GM12878 (cell line): ENCODE measurements around the gene NUDCD3.

Experiments used
- BHLHE40 ChIP-seq, 2 experiments: fragments of 450-650 bp in 1 of 2; IDR thresholded peaks; 2 replicates each; pipeline ENCODE4 v1.6.1; 2011 to 2017; ENCODE audit warnings: low read depth in 2 of 2, borderline replicate concordance in 1 of 2, improper control_type of control experiment in 1 of 2, low read length in 1 of 2, mild to moderate bottlenecking in 1 of 2
- BMI1 ChIP-seq: fragments of 450-650 bp; IDR thresholded peaks from 2 replicates; pipeline ENCODE4 v1.6.1; 2016; ENCODE audit warnings: mild to moderate bottlenecking, moderate library complexity, borderline replicate concordance
- CEBPB ChIP-seq, 2 experiments: fragments of 150-350 bp in 1 of 2; IDR thresholded peaks; 2 replicates each; pipeline ENCODE4 v1.6.1; 2012 to 2014; ENCODE audit warnings: low read depth in 2 of 2, low read length in 2 of 2, borderline replicate concordance in 1 of 2, inconsistent platforms in 1 of 2
- EZH2 ChIP-seq: IDR thresholded peaks from 2 replicates; pipeline ENCODE4 v1.6.1; 2012; ENCODE audit warnings: low read depth, mild to moderate bottlenecking, control low read depth, inconsistent platforms, low read length, borderline replicate concordance; ENCODE audit not compliant: control insufficient read depth
- FOXM1 ChIP-seq: IDR thresholded peaks from 2 replicates; pipeline ENCODE4 v1.6.1; 2012; ENCODE audit warnings: low read depth, mild to moderate bottlenecking, inconsistent platforms, low read length, moderate library complexity
- JUNB ChIP-seq: IDR thresholded peaks from 2 replicates; pipeline ENCODE4 v1.6.1; 2016; ENCODE audit warnings: antibody characterized with exemption, mild to moderate bottlenecking
- RBBP5 ChIP-seq: fragments of 200-600 bp; sonication (generic); conservative IDR thresholded peaks from 2 replicates; pipeline ENCODE4 v1.6.1; 2016
- RELB ChIP-seq: fragments of 450-650 bp; IDR thresholded peaks from 2 replicates; pipeline ENCODE4 v1.6.1; 2017; ENCODE audit warnings: low read depth, mild to moderate bottlenecking, moderate library complexity
- YBX1 ChIP-seq: fragments of 450-650 bp; IDR thresholded peaks from 2 replicates; pipeline ENCODE4 v1.6.1; 2016; ENCODE audit warnings: antibody characterized with exemption
- YY1 ChIP-seq: IDR thresholded peaks from 2 replicates; pipeline ENCODE4 v1.6.1; 2011; ENCODE audit warnings: low read depth, mild to moderate bottlenecking, low read length
- ZNF687 ChIP-seq: fragments of 450-650 bp; IDR thresholded peaks from 2 replicates; pipeline ENCODE4 v1.6.1; 2017; ENCODE audit warnings: mild to moderate bottlenecking, moderate library complexity
- TF ChIP-seq, protein P1 (sequence below), 3 experiments: IDR thresholded peaks in 2 of 3; conservative IDR thresholded peaks in 1 of 3; 2 replicates each; pipeline ENCODE4 v1.5.1; 2011; ENCODE audit warnings: low read depth in 3 of 3, low read length in 3 of 3, mild to moderate bottlenecking in 3 of 3, control low read depth in 2 of 3, moderate library complexity in 2 of 3, inconsistent platforms in 1 of 3, mixed read lengths in 1 of 3; ENCODE audit not compliant: control insufficient read depth in 2 of 3, insufficient read depth in 1 of 3; ENCODE audit errors: extremely low read depth in 1 of 3

- TF ChIP-seq, protein P1, sequence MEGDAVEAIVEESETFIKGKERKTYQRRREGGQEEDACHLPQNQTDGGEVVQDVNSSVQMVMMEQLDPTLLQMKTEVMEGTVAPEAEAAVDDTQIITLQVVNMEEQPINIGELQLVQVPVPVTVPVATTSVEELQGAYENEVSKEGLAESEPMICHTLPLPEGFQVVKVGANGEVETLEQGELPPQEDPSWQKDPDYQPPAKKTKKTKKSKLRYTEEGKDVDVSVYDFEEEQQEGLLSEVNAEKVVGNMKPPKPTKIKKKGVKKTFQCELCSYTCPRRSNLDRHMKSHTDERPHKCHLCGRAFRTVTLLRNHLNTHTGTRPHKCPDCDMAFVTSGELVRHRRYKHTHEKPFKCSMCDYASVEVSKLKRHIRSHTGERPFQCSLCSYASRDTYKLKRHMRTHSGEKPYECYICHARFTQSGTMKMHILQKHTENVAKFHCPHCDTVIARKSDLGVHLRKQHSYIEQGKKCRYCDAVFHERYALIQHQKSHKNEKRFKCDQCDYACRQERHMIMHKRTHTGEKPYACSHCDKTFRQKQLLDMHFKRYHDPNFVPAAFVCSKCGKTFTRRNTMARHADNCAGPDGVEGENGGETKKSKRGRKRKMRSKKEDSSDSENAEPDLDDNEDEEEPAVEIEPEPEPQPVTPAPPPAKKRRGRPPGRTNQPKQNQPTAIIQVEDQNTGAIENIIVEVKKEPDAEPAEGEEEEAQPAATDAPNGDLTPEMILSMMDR (IDR thresholded peaks at IDR 0.05 in 2 of 3, conservative IDR thresholded peaks at IDR 0.05 in 1 of 3; ENCODE audit: control insufficient read depth in 2 of 3, extremely low read depth in 1 of 3, insufficient read depth in 1 of 3, low read depth in 3 of 3, low read length in 3 of 3) = no peak
- TF ChIP-seq CEBPB (IDR thresholded peaks at IDR 0.05; ENCODE audit: borderline replicate concordance in 1 of 2, low read depth in 2 of 2, low read length in 2 of 2) (no peak), BHLHE40 (IDR thresholded peaks at IDR 0.05; ENCODE audit: borderline replicate concordance in 1 of 2, low read depth in 2 of 2, low read length in 1 of 2) (no peak), EZH2 (no peak), YBX1 (no peak), RELB (no peak), ZNF687 (no peak), YY1 (no peak), BMI1 (no peak), RBBP5 (no peak), JUNB (no peak), FOXM1 (no peak)
These were observed 47.0 kb upstream of the NUDCD3 start for GRCh38 chr7:44537442-44537841.
